ENCODE data around the gene MAML3.

The MAML3 gene

DNA sequence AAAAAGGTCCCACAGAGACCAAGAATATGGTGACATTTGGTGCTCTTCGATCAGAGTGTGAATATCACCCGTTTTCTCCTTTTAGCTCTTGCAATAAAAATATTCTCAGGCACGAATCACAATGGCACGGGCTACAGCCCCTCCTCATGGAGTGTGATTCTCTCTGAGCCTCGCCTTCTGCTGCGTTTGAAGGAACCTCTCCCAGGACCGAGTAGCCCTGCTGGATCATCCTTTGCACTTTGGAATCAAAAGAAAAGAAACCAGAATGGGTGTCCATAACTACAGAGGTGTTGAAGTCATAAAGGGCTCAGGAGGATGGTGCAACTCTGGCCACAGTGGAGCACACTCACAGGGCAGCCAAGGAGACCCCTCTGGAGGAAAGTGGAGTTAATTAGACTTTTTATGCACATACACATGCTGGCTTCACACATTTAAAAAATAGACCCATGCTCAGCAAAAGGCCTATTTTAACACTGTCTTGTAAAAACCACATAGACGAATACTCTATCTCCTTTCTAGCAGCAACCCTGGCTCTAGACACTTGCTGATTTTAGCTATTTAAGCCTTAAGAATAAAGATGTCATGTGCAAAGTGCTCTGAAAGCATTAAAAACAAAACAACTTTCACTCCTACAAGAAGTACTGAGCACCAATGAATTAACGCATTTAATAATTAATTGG lies 19.1 kb downstream of the MAML3 start:
- DNase-seq (ENCODE audit: insufficient read length, low spot score) (no peak), FAIRE-seq (no peak)
- no peak for TF ChIP-seq SPI1 (IDR thresholded peaks at IDR 0.05; ENCODE audit: low read depth, low read length)
- TF ChIP-seq PAX5 (IDR thresholded peaks at IDR 0.05; ENCODE audit: insufficient read depth, low read length, severe bottlenecking): no peak
- no peak for TF ChIP-seq POU2F2 (IDR thresholded peaks at IDR 0.05; ENCODE audit: low read depth, low read length)
- no peak for TF ChIP-seq TAF1 (IDR thresholded peaks at IDR 0.05; ENCODE audit: low read depth, low read length)
- TF ChIP-seq POLR2A (IDR thresholded peaks at IDR 0.05; ENCODE audit: low read depth, low read length): no peak
- TF ChIP-seq POLR2AphosphoS5 (IDR thresholded peaks at IDR 0.05; ENCODE audit: low read depth, low read length): no peak

DNA sequence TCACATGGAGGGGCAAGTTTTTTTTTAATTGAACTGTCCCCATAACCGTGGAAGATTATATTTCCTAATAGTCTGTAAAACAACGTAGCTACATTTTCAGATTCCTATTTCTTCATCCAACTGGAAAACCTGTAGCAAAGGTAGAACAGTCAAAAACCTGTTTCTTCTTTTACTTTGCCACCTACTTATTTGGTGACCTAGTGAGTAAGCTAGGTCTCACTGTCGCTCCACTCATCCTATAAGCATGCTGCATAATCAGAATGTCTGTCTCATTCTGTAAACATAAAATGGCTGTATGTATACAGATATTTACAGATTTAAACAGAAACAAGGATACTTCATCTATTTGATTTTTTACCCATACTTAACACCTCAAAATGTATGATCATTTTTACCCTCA lies 20.4 kb downstream of the MAML3 start:
- DNase-seq (ENCODE audit: insufficient read length, low spot score) (no peak), FAIRE-seq (no peak)
- no peak for TF ChIP-seq SPI1 (IDR thresholded peaks at IDR 0.05; ENCODE audit: low read depth, low read length)
- no peak for TF ChIP-seq TAF1 (IDR thresholded peaks at IDR 0.05; ENCODE audit: low read depth, low read length)
- TF ChIP-seq PAX5 (IDR thresholded peaks at IDR 0.05; ENCODE audit: insufficient read depth, low read length, severe bottlenecking): no peak
- TF ChIP-seq POLR2A (IDR thresholded peaks at IDR 0.05; ENCODE audit: low read depth, low read length): no peak
- no peak for TF ChIP-seq POLR2AphosphoS5 (IDR thresholded peaks at IDR 0.05; ENCODE audit: low read depth, low read length)
- TF ChIP-seq POU2F2 (IDR thresholded peaks at IDR 0.05; ENCODE audit: low read depth, low read length): no peak

DNA sequence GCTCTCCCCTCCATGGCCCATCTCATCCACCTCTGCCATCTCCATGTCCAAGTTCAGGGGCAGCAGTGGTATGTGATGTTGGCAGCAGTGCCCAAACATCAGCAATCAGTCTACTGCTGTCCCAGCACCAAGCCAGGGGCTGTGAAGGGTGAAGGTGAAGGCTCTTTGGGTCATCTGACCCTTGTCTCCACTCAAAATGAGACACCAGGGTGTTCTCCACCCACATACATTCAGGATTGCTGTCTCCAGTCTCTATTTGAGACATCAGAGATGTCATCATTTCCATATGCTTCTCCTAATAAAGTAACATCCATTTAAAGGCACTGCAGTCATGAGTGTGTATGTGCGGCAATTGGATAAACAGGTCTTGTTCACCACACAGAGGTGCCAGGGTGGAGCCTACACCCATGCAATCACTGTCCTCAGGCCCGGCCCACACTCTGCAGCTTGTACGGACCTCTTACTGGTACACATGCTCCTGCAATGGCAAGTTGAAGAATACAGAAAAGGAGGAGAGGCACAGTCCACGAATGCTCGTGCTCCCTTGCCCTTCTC lies 22.2 kb downstream of the MAML3 start:
- FAIRE-seq (no peak), DNase-seq (ENCODE audit: insufficient read length, low spot score) (no peak)
- no peak for TF ChIP-seq POU2F2 (IDR thresholded peaks at IDR 0.05; ENCODE audit: low read depth, low read length)

DNA sequence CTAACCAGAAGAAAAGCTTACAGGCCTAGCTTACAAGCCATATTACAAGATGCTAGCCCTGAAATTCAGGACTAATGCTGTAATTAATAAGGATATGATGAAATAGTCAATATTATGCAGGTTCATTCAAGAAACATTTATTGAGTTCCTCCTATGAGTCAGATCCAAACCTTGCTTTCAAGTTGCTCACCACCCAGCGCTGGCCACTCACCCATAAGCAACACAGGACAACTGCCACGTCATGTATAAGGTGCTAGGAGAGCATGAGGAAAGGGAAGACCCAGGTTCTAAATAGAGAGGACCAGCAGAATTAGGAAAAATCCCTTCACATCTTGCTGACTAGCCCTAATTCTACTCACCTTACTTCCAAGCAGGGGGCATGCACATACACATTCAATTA lies 23.3 kb downstream of the MAML3 start:
- FAIRE-seq: no peak
- no peak for TF ChIP-seq POU2F2 (IDR thresholded peaks at IDR 0.05; ENCODE audit: low read depth, low read length)
- no peak for TF ChIP-seq SPI1 (IDR thresholded peaks at IDR 0.05; ENCODE audit: low read depth, low read length)
- DNase-seq (ENCODE audit: insufficient read length, low spot score): no peak

DNA sequence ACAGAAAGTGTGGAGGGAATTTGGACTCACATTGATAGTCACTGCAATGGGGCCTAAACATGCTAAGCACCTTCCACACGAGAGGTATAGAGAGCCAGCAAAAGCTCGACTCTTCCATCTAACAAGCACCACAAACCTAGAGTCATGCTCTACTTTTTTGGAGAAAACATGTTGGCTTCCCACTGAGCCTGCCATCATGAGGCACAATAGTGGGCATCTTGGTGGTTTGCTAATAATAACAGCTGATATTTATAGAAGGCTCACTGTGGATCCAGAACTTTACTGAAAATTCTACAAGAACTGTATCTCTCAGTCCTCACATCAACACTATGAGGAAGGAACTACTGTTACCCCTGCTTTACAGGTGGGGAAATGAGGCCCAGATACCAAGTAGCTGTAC lies 26.6 kb downstream of the MAML3 start:
- DNase-seq (ENCODE audit: insufficient read length, low spot score): no peak
- TF ChIP-seq TAF1 (IDR thresholded peaks at IDR 0.05; ENCODE audit: low read depth, low read length) (no peak), SPI1 (IDR thresholded peaks at IDR 0.05; ENCODE audit: low read depth, low read length) (no peak), POLR2AphosphoS5 (IDR thresholded peaks at IDR 0.05; ENCODE audit: low read depth, low read length) (no peak), POU2F2 (IDR thresholded peaks at IDR 0.05; ENCODE audit: low read depth, low read length) (no peak), POLR2A (IDR thresholded peaks at IDR 0.05; ENCODE audit: low read depth, low read length) (no peak), PAX5 (IDR thresholded peaks at IDR 0.05; ENCODE audit: insufficient read depth, low read length, severe bottlenecking) (no peak)
- no peak for FAIRE-seq

DNA sequence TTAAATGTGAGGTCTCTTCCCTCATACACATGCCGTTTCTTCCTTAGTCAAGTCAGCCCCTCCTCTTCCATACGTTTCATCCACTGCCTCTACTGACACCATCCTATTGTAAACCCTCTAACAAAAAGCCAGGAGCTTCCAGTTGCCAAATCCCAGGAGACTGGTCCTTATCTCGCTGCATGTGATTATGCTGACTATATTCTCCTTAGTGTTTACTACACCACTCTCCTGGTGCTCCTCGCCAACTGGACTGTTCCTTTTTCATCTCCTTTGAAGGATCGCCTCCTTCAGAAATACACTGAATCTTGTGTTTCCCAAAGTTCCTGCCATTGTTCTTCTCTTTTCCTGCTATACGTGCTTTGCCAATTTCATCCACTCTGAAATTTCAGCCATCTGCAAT lies 27.7 kb downstream of the MAML3 start:
- FAIRE-seq (no peak), DNase-seq (ENCODE audit: insufficient read length, low spot score) (no peak)
- TF ChIP-seq TAF1 (IDR thresholded peaks at IDR 0.05; ENCODE audit: low read depth, low read length): no peak
- TF ChIP-seq POLR2AphosphoS5 (IDR thresholded peaks at IDR 0.05; ENCODE audit: low read depth, low read length): no peak
- TF ChIP-seq POU2F2 (IDR thresholded peaks at IDR 0.05; ENCODE audit: low read depth, low read length): no peak

DNA sequence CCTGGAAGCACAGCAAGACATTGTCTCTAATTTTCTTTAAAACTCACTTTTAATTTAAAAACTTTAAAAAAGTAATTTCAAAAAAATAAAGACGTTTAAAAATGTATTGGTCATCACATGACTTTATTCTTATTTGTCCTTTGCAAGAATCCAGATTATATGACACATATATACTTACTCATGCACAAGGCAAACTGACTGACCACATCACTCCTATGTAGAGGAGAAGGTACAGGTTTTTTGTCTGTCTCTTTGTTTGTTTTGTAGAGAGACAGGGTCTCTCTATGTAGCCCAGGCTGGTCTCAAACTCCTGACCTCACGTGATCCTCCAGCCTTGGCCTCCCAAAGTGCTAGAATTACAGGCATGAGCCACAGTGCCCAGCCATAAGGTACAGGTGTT lies 28.6 kb downstream of the MAML3 start:
- FAIRE-seq (no peak), DNase-seq (ENCODE audit: insufficient read length, low spot score) (no peak)
- TF ChIP-seq TAF1 (IDR thresholded peaks at IDR 0.05; ENCODE audit: low read depth, low read length) (no peak), POLR2AphosphoS5 (IDR thresholded peaks at IDR 0.05; ENCODE audit: low read depth, low read length) (no peak), SPI1 (IDR thresholded peaks at IDR 0.05; ENCODE audit: low read depth, low read length) (no peak), POLR2A (IDR thresholded peaks at IDR 0.05; ENCODE audit: low read depth, low read length) (no peak), PAX5 (IDR thresholded peaks at IDR 0.05; ENCODE audit: insufficient read depth, low read length, severe bottlenecking) (no peak), POU2F2 (IDR thresholded peaks at IDR 0.05; ENCODE audit: low read depth, low read length) (no peak)

DNA sequence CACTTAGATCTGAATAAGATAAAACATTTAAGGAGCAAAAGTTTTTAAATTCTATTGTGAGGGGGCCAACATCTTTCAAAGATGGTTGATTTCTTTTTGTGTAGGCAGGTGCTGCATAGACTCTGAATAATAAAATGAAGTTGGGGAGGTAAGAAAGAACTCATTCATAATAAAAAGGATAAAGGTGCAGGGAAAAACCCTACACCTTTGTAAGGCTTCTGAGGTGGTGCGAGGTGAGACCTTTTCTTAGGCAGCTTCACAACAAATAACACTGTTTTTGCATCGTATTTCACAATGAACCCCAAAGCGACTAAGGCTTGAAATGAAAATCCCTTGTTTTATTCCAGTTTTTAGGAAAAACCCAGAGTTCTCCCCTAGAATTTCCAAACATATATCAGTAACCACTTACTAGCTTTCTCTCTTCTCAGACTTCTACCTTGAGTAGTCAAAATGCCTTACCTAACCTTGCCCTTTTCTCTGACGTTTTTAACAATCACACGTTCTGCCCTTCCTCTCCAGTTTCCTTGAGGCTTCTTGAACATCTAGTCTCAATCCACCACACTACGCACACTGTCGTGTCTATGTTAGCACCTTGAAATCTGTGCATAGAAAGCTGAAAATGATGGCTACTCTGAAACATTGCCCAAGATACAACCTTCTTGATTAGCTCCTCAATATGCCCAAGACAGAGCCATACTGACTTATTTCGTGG lies 30.2 kb downstream of the MAML3 start:
- FAIRE-seq (no peak), DNase-seq (ENCODE audit: insufficient read length, low spot score) (no peak)
- no peak for TF ChIP-seq PAX5 (IDR thresholded peaks at IDR 0.05; ENCODE audit: insufficient read depth, low read length, severe bottlenecking)
- no peak for TF ChIP-seq POLR2AphosphoS5 (IDR thresholded peaks at IDR 0.05; ENCODE audit: low read depth, low read length)
- TF ChIP-seq POU2F2 (IDR thresholded peaks at IDR 0.05; ENCODE audit: low read depth, low read length): no peak
- TF ChIP-seq TAF1 (IDR thresholded peaks at IDR 0.05; ENCODE audit: low read depth, low read length): no peak
- no peak for TF ChIP-seq SPI1 (IDR thresholded peaks at IDR 0.05; ENCODE audit: low read depth, low read length)
- TF ChIP-seq POLR2A (IDR thresholded peaks at IDR 0.05; ENCODE audit: low read depth, low read length): no peak

DNA sequence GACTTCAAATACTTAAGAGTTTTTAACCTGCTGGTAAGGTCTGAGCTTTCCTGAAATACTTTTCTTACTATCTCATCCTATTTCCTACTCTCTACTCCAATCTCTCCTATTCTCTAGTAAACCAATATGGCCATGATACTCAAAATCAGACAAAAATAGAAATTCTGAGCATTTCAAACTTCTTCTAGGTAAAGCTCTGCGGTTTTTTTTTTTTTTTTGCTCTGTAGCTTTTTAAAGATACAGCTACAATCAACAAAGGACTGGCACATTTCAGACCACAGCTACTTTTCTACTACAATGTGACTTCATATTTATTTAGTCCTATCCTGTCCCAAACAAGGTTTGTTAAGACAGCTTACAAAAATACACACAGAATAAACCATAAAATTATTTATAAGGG lies 31.1 kb downstream of the MAML3 start:
- no peak for DNase-seq (ENCODE audit: insufficient read length, low spot score)
- TF ChIP-seq POLR2A (IDR thresholded peaks at IDR 0.05; ENCODE audit: low read depth, low read length) (no peak), PAX5 (IDR thresholded peaks at IDR 0.05; ENCODE audit: insufficient read depth, low read length, severe bottlenecking) (no peak), POLR2AphosphoS5 (IDR thresholded peaks at IDR 0.05; ENCODE audit: low read depth, low read length) (no peak), TAF1 (IDR thresholded peaks at IDR 0.05; ENCODE audit: low read depth, low read length) (no peak), POU2F2 (IDR thresholded peaks at IDR 0.05; ENCODE audit: low read depth, low read length) (no peak), SPI1 (IDR thresholded peaks at IDR 0.05; ENCODE audit: low read depth, low read length) (no peak)
- no peak for FAIRE-seq

DNA sequence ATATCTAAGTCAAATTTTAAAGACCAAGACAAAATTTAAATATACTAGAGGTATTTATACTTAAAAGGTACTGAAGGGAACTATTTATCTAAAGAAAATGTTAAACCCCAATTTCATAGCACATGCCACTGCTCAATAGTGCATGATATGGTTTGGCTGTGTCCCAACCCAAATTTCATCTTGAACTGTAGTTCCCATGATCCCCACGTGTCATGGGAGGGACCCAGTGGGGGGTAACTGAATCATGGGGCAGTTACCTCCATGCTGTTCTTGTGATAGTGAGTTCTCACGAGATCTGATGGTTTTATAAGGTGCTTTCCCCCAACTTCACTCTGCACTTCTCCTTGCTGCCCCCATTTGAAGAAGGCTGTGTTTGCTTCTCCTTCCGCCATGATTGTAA lies 32.3 kb downstream of the MAML3 start:
- no peak for TF ChIP-seq POLR2AphosphoS5 (IDR thresholded peaks at IDR 0.05; ENCODE audit: low read depth, low read length)
- TF ChIP-seq POLR2A (IDR thresholded peaks at IDR 0.05; ENCODE audit: low read depth, low read length): no peak
- no peak for TF ChIP-seq POU2F2 (IDR thresholded peaks at IDR 0.05; ENCODE audit: low read depth, low read length)
- TF ChIP-seq SPI1 (IDR thresholded peaks at IDR 0.05; ENCODE audit: low read depth, low read length): no peak
- TF ChIP-seq TAF1 (IDR thresholded peaks at IDR 0.05; ENCODE audit: low read depth, low read length): no peak
- TF ChIP-seq PAX5 (IDR thresholded peaks at IDR 0.05; ENCODE audit: insufficient read depth, low read length, severe bottlenecking): no peak
- no peak for DNase-seq (ENCODE audit: insufficient read length, low spot score)
- no peak for FAIRE-seq

Measured in GM12891 (cell line).